B cell (primary cell): ENCODE results near the gene IFNA6. TPM values are rescaled to one million over a fixed set of nuclear protein-coding genes. Genes with fewer than 3 reads are reported as not detected.

Experiments used
- ATAC-seq: fragments of 200-7000 bp; cut with Tn5 transposase; one replicate; pipeline ENCODE4 v1.10.0; 2021; ENCODE audit warnings: low read depth, mild to moderate bottlenecking, moderate number of reproducible peaks, moderate library complexity
- CTCF ChIA-PET: fragments of 350-600 bp; sonication (Branson Sonifier 250); formaldehyde crosslinking; loops from one replicate; lab custom pipeline; 2021; ENCODE audit warnings: antibody characterized with exemption, inconsistent platforms; lab: Charles Lee
- POLR2A ChIA-PET: fragments of 350-600 bp; sonication (Branson Sonifier 250); formaldehyde crosslinking; loops from one replicate; lab custom pipeline; 2021; ENCODE audit warnings: antibody characterized with exemption; lab: Charles Lee
- DNase-seq: peaks from one replicate; pipeline ENCODE4 v3.0.0; 2013
- H2AFZ ChIP-seq: 2 replicates; pipeline ENCODE4 v1.6.1; 2012; ENCODE audit warnings: mild to moderate bottlenecking, low read depth, low read length; ENCODE audit not compliant: insufficient read depth, poor library complexity, severe bottlenecking
- H3K27ac ChIP-seq, 2 donors: 1 replicate in 1 of 2; 2 replicates in 1 of 2; pipeline ENCODE4 v1.5.1; 2012 to 2013; ENCODE audit warnings: low read length in 2 of 2, mild to moderate bottlenecking in 2 of 2, moderate library complexity in 1 of 2
- H3K27me3 ChIP-seq, 4 experiments: fragments of 200-600 bp in 1 of 4; sonication (generic) in 1 of 4; replicated peaks in 1 of 4; 1 replicate in 2 of 4; 2 replicates in 2 of 4; pipeline versions ENCODE4 v1.6.1 to v1.7.0; 2013 to 2016; ENCODE audit warnings: low read length in 3 of 4, mild to moderate bottlenecking in 2 of 4, mixed read lengths in 1 of 4, moderate library complexity in 1 of 4; ENCODE audit not compliant: insufficient read depth in 4 of 4, control insufficient read depth in 3 of 4; ENCODE audit errors: control extremely low read depth in 1 of 4
- H3K36me3 ChIP-seq, 2 experiments: replicated peaks in 1 of 2; 1 replicate in 1 of 2; 2 replicates in 1 of 2; pipeline versions ENCODE4 v1.6.1 to v1.7.1; 2013; ENCODE audit warnings: low read length in 1 of 2; ENCODE audit not compliant: insufficient read depth in 2 of 2, control insufficient read depth in 1 of 2; ENCODE audit errors: control extremely low read depth in 1 of 2, extremely low read depth in 1 of 2
- H3K4me1 ChIP-seq, 2 donors: fragments of 200-600 bp in 1 of 2; sonication (generic) in 1 of 2; 1 replicate in 1 of 2; 2 replicates in 1 of 2; pipeline versions ENCODE4 v1.5.1 to v1.6.1; 2013 to 2017; ENCODE audit warnings: low read length in 2 of 2; ENCODE audit not compliant: control insufficient read depth in 2 of 2, insufficient read depth in 2 of 2
- H3K4me2 ChIP-seq: replicated peaks from 2 replicates; pipeline ENCODE3; 2012; ENCODE audit warnings: mild to moderate bottlenecking, low read depth, low read length; ENCODE audit not compliant: poor library complexity, severe bottlenecking
- H3K4me3 ChIP-seq, 5 experiments: fragments of 200-600 bp in 1 of 5; sonication (generic) in 1 of 5; 1 replicate in 3 of 5; 2 replicates in 2 of 5; pipeline versions ENCODE4 v1.5.1 to v1.7.0; 2011 to 2016; ENCODE audit warnings: low read length in 4 of 5, mild to moderate bottlenecking in 4 of 5, low read depth in 2 of 5, control low read depth in 1 of 5, moderate library complexity in 1 of 5; ENCODE audit not compliant: insufficient read depth in 1 of 5; ENCODE audit errors: control extremely low read depth in 1 of 5, extremely low read depth in 1 of 5
- H3K79me2 ChIP-seq: fragments of 200-600 bp; sonication (generic); one replicate; pipeline ENCODE4 v1.6.0; 2016; ENCODE audit warnings: low read length; ENCODE audit not compliant: control insufficient read depth, insufficient read depth
- H3K9ac ChIP-seq: fragments of 200-600 bp; sonication (generic); 2 replicates; pipeline ENCODE4 v1.6.1; 2017; ENCODE audit warnings: mild to moderate bottlenecking, low read length, moderate library complexity
- H3K9me3 ChIP-seq, 3 donors: one replicate each; pipeline versions ENCODE4 v1.6.1 to v1.7.1; 2013; ENCODE audit warnings: low read length in 2 of 3; ENCODE audit not compliant: control insufficient read depth in 2 of 3, insufficient read depth in 1 of 3; ENCODE audit errors: control extremely low read depth in 1 of 3
- H4K20me1 ChIP-seq: 2 replicates; pipeline ENCODE4 v1.6.0; 2012; ENCODE audit warnings: mild to moderate bottlenecking, low read length; ENCODE audit not compliant: insufficient read depth, control insufficient read depth, poor library complexity, severe bottlenecking
- H3K27ac Mint-ChIP-seq: one replicate; pipeline ENCODE4 v1.8.0; 2021; ENCODE audit warnings: mixed read lengths
- H3K27me3 Mint-ChIP-seq: one replicate; pipeline ENCODE4 v1.8.0; 2021; ENCODE audit warnings: mixed read lengths
- H3K4me1 Mint-ChIP-seq: one replicate; pipeline ENCODE4 v1.8.0; 2021; ENCODE audit warnings: mixed read lengths
- H3K4me3 Mint-ChIP-seq: one replicate; pipeline ENCODE4 v1.8.0; 2021; ENCODE audit warnings: mixed read lengths
- H3K9me3 Mint-ChIP-seq: one replicate; pipeline ENCODE4 v1.8.0; 2022; ENCODE audit warnings: mixed read lengths; ENCODE audit not compliant: insufficient read depth
- CTCF ChIP-seq: fragments of 200-600 bp; IDR thresholded peaks from one replicate; pipeline ENCODE4 v1.8.0; 2022; ENCODE audit warnings: antibody characterized with exemption, mild to moderate bottlenecking
- EZH2 ChIP-seq: IDR thresholded peaks from 2 replicates; pipeline ENCODE4 v1.6.1; 2012; ENCODE audit warnings: borderline replicate concordance, low read depth, mild to moderate bottlenecking, moderate library complexity, low read length; ENCODE audit not compliant: insufficient read depth, poor library complexity, severe bottlenecking
- WGBS: methylation state at CpG from one replicate; pipeline ENCODE4 v1.1.5; 2013; ENCODE audit warnings: missing lambda C conversion rate; ENCODE audit not compliant: insufficient coverage; 5-methylcytosine and 5-hydroxymethylcytosine counted together
- intact Hi-C: fragments of 100-400 bp; cut with micrococcal nuclease; formaldehyde crosslinking; loops from one replicate; pipeline ENCODE4 v1.10.0; 2022
- polyA plus RNA-seq: library from polyadenylated mRNA; depleted of rRNA; stranded (reverse); fragments of >200 nt; gene quantifications from 2 replicates; pipeline ENCODE4 v1.2.3, GENCODE V29; 2012
- total RNA-seq, 2 donors: library from RNA; stranded (reverse); fragments of 120-200 nt in 1 of 2; gene quantifications; 1 replicate in 1 of 2; 2 replicates in 1 of 2; pipeline versions ENCODE4 v1.2.3 to v1.2.4, GENCODE V29; 2013 to 2022

IFNA6 gene
- total and polyA plus RNA-seq, 2 donors (not counting 1 experiment from before 2014, with no cell fraction given), result not detected

DNA sequence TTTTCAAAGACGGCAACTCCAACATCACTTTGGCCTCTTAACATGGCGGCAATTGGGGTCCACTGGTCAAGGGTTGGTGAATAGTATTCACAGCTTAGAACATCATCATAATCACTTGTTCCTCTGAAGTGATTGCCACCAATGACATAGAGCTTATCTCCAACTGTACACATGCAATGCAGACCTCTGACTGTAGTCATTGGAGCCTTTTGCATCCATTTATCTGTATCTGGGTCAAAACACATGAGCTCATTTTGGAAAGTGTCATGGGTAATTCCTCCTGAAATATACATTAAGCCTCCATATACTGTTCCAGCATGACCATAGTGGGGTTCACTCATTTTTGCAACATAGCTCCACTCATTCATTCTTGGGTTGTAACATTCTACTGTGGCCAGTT lies 17.5 kb downstream of the IFNA6 start:
- peaks cover 57% of the 10 kb centered on the region for H3K79me2 ChIP-seq
- H3K4me3 ChIP-seq, result no peak overlapping the region
- H2AFZ ChIP-seq, result no peak overlapping the region
- intact Hi-C loops, result loop anchor here (10.0 kb wide), 1 partner anchor 662 kb away; the partner anchor contains the start of genes CDKN2A and CDKN2B-AS1
- peak overlapping the region; percentile 38 for H3K27ac Mint-ChIP-seq
- no peak for DNase-seq
- peaks cover 18 to 27% of the 10 kb centered on the region in 2 donors for H3K4me1 ChIP-seq
- ATAC-seq, result no peak
- H4K20me1 ChIP-seq, result peaks cover 35% of the 10 kb centered on the region
- H3K27me3 ChIP-seq, result peaks cover 0 to 2% (median 0%) of the 10 kb centered on the region in 4 experiments
- no peak overlapping the region for H3K27ac ChIP-seq
- no peaks in the 10 kb centered on the region for H3K9me3 Mint-ChIP-seq
- H3K4me1 Mint-ChIP-seq, result peaks cover 54% of the 10 kb centered on the region
- H3K4me2 ChIP-seq, result no peak overlapping the region
- TF ChIP-seq CTCF, result no peak
- TF ChIP-seq EZH2, result no peak
- CTCF ChIA-PET, result interaction anchor here (0.6 to 4.1 kb wide), 5 partner anchors 11 to 711 kb away, joined by 3 to 25 read pairs (median 5); partner anchors contain the start of gene MLLT3
- H3K4me3 Mint-ChIP-seq, result peak overlapping the region; percentile 95
- 100% methylated on average over 1 of the region's 2 CpGs for WGBS
- H3K36me3 ChIP-seq, result peaks cover 0 to 5% of the 10 kb centered on the region in 2 experiments
- no peak overlapping the region for H3K9ac ChIP-seq
- no peaks in the 10 kb centered on the region for H3K9me3 ChIP-seq
- POLR2A ChIA-PET, result no interaction called here
- peaks cover 3% of the 10 kb centered on the region for H3K27me3 Mint-ChIP-seq

DNA sequence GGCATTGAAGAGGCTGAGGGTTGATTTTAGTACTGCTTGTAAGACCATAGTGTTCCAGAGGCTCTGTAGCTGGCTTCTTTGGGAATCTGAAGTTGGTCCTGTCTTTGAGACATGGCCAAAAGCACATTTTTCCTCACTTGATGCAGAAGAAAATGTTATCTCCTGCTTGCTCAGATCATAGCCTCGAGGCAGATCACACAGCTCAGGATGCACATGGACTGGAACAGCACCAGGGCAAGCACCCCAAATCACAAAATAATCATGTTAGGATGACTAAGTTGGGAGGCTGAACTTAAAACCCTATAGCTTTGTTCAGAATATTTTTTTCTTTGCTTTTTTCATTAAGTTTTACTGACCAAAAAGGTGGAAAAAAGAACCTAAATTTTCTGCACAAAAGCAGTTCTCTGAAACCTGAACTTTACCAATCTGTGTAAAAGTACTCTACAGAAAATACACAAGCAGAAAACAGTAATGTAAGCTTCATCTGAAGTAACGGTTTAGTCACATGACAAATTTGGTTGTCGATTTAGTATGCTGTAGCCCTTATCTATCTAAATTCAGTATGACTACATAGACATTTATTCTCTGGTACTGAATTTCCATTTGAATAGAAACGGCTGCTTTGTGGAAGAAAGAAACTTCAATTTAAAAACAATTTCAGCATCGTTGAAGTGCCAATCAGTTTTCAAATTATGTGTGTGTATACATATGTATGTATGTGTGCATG lies 18.8 kb downstream of the IFNA6 start:
- H3K4me3 Mint-ChIP-seq, result no peak overlapping the region
- Histone ChIP-seq H3K79me2 (peaks cover 62% of the 10 kb centered on the region), H2AFZ (no peak overlapping the region), H3K4me3 (no peak overlapping the region), H3K9me3 (no peaks in the 10 kb centered on the region), H4K20me1 (peaks cover 46% of the 10 kb centered on the region), H3K27me3 (no peaks in the 10 kb centered on the region), H3K4me2 (no peak overlapping the region), H3K4me1 (peaks cover 18 to 27% of the 10 kb centered on the region in 2 donors), H3K9ac (no peak overlapping the region), H3K36me3 (peaks cover 0 to 5% of the 10 kb centered on the region in 2 experiments), H3K27ac (no peak overlapping the region)
- intact Hi-C loops, result loop anchor here (10.0 kb wide), 1 partner anchor 663 kb away; the partner anchor contains the start of genes CDKN2A and CDKN2B-AS1
- H3K27ac Mint-ChIP-seq, result no peak overlapping the region
- no peaks in the 10 kb centered on the region for H3K9me3 Mint-ChIP-seq
- DNase-seq (no peak), ATAC-seq (no peak)
- H3K27me3 Mint-ChIP-seq, result no peaks in the 10 kb centered on the region
- no CpG with 5 or more reads among the region's 5 CpGs for WGBS
- ChIA-PET CTCF (interaction anchor here (1.6 to 4.7 kb wide), 3 partner anchors 11 to 124 kb away, joined by 4 to 86 read pairs (median 22); no protein-coding TSS in a partner anchor), POLR2A (no interaction called here)
- TF ChIP-seq CTCF (no peak), EZH2 (no peak)
- peaks cover 57% of the 10 kb centered on the region for H3K4me1 Mint-ChIP-seq
